C4-2B (cell line): ENCODE data around the gene DAPK1.

Source experiments
- ZFX ChIP-seq: fragments of 450-650 bp; IDR thresholded peaks from 2 replicates; pipeline ENCODE4 v1.6.1; 2017
- TF ChIP-seq, protein P1 (sequence below): fragments of 450-650 bp; conservative IDR thresholded peaks from 2 replicates; pipeline ENCODE4 v1.5.1; 2017; ENCODE audit warnings: mild to moderate bottlenecking

DNA sequence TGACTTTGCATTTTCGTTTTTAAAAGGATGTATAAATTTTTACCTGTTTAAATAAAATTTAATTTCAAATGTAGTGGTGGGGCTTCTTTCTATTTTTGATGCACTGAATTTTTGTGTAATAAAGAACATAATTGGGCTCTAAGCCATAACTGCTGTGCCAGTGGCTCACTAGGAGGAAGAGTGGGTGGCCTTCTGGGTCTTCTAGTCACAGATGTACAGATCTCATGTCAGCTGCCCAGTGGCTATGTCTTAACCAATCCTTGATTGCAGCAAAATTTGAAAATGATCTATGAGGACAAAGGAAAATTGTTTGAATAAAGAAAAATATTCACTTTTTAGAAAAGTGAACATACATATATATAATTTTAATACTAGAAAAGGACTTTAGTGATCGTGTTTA is 233.7 kb downstream of the DAPK1 start:
- TF ChIP-seq, protein P1, sequence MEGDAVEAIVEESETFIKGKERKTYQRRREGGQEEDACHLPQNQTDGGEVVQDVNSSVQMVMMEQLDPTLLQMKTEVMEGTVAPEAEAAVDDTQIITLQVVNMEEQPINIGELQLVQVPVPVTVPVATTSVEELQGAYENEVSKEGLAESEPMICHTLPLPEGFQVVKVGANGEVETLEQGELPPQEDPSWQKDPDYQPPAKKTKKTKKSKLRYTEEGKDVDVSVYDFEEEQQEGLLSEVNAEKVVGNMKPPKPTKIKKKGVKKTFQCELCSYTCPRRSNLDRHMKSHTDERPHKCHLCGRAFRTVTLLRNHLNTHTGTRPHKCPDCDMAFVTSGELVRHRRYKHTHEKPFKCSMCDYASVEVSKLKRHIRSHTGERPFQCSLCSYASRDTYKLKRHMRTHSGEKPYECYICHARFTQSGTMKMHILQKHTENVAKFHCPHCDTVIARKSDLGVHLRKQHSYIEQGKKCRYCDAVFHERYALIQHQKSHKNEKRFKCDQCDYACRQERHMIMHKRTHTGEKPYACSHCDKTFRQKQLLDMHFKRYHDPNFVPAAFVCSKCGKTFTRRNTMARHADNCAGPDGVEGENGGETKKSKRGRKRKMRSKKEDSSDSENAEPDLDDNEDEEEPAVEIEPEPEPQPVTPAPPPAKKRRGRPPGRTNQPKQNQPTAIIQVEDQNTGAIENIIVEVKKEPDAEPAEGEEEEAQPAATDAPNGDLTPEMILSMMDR = no peak
- no peak for TF ChIP-seq ZFX
